DMS53 treated with DMSO at 0.1 percent for 48 hours (cell line): ENCODE data around the gene BIRC7.

Experiments used
- DNase-seq: peaks from one replicate; lab custom pipeline; 2025; ENCODE audit not compliant: unreplicated experiment; lab: John Stamatoyannopoulos, UW

BIRC7 gene, protein sequence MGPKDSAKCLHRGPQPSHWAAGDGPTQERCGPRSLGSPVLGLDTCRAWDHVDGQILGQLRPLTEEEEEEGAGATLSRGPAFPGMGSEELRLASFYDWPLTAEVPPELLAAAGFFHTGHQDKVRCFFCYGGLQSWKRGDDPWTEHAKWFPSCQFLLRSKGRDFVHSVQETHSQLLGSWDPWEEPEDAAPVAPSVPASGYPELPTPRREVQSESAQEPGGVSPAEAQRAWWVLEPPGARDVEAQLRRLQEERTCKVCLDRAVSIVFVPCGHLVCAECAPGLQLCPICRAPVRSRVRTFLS

GRCh38 chr20:63235399-63235983, at the start of gene BIRC7:
Gene BIRC7 (plus strand): TSS chr20:63235905. CDS start chr20:63236097, 192 bp downstream.
- DNase-seq = no peak

DNA sequence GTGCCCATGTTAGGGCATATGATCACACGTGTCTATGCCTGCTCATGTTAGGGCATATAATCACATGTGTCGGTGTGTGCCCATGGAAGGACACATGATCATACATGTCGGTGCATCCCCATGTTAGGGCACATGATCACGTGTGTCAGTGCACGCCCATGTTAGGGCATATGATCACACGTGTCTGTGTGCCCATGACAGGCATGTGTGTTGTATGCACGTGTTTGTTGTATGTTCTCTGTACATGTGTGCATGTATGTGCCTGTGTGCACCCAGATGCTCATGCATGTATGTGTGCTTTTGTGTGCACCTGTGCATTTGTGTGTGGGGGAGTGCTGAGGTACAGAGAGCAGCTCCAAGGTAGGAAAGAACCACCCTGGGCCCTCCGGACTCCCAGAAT, 49.6 kb upstream of the BIRC7 start:
- no peak for DNase-seq

DNA sequence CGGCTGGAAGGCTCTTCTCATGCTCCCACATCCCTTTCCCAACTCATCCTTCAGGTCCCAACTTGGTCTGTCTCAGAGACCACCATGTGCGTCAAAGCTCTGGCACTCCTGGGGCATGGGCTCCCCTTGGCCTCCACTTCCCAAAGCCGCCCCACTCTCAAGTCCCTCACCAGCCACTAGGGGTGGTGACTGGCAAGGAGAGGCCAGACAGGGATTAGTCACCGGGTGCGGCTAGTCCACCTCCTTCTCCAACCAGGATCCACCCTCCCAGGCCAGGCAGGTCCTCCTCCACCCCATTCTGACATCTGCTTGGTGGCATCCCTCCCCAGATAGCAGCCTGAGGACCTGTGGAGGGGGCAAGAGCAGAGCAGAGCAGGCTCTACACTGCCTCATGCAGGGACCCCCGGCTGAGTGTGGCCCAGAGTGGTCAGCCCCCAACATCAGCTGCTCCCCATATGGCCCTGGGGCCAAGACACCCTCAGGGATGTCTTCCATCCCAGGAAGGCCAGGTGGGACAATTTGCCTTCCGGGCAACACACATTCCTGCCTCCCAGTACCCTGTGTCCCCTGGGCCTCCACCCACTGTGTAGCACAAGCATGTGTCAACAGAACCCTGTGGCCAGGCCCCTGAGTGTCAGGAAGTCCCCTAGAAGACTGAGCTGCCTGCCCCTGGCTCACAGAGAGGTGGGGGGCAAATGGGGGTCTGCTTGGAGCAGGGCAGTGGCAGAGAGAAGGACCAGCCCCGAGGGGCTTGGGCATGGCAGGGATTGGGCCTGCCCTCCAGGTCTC, 49.0 kb upstream of the BIRC7 start:
- no peak for DNase-seq

DNA sequence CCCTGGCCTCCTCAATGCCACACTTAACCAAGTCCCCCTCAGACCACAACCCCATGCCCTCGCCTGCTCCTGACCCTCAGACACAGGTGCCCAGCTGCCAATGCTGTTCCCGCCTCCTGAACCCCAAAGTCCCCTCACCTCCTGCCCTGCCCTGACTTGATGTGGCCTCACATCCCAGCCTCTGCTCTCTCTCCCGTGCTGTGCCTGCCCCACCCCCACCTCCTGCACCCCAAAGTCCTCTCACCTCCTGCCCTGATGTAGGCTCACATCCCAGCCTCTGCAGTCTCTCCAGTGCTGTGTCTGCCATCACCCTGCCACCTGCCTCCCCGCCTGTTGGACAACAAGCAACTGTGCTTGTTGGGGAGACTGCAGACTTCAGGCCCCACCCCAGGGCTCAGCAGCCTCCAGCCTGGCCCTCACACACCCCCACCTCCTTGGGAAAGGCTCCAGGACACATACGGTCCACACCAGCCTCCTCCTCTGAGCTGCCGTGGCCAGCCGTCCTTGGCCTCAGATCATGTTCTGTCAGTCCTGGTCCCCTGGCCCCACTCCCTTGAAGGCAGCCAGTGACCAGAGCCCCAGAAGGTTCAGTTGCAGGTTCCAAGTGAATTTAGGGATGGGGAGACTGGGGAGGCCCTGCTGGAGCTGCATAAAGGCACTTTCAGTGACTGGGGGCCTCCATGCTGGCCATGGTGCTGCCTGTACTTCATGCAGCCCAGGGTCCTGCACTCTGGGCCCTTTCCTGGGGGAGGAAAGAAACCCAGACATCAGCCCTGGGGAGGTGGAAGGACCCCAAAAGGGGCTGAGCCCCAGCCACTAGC, 48.2 kb upstream of the BIRC7 start:
- no peak for DNase-seq

- DNase-seq = no peak
Measured at GRCh38 chr20:63188159-63188442, 47.6 kb upstream of the BIRC7 start.

- DNase-seq = no peak
Measured at GRCh38 chr20:63188641-63189321, 46.9 kb upstream of the BIRC7 start.

- no peak for DNase-seq
Measured at GRCh38 chr20:63189322-63189642, 46.4 kb upstream of the BIRC7 start.

- DNase-seq = no peak
Measured at GRCh38 chr20:63189846-63190559, 45.7 kb upstream of the BIRC7 start.

DNA sequence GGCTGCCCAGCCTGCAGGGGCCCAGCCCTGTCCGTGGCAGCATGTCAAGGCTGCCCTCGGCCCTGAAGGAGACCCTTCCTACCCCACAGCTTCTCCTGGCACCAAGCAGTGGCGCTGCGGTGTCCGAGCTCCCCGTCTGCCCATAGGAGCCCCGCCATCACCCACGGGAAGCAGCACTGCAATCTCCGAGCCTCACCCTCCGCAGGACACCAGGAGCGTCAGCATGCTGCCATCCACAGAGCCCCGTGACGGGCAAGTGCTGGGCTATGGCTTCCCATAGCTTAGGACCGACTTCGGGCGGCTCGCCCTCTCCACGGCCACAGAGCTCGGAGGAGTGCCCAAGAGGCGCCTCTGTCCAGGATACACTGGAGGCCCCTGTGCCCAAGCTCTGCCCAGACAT, 44.9 kb upstream of the BIRC7 start:
- DNase-seq = no peak

DNA sequence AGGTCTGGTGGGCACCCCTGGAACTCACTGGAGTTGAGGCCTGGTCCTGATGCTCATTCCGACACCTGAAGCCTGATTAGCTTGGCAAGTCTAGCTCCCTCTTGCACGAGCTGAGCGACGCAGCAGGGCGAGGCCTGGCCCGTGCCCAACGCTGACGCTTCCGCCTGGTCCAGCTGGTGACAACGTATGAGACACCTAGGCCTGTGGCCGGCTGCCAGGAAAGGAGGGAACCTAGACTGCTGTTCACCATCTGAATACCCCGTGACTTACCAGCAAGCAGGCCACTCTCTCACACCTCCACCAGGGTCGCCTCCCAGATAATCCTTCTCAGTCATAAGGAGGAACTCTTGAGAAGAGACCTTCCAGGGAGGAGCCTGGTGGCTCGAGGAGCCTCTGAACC, 44.3 kb upstream of the BIRC7 start:
- peak; percentile 84 for DNase-seq

DNA sequence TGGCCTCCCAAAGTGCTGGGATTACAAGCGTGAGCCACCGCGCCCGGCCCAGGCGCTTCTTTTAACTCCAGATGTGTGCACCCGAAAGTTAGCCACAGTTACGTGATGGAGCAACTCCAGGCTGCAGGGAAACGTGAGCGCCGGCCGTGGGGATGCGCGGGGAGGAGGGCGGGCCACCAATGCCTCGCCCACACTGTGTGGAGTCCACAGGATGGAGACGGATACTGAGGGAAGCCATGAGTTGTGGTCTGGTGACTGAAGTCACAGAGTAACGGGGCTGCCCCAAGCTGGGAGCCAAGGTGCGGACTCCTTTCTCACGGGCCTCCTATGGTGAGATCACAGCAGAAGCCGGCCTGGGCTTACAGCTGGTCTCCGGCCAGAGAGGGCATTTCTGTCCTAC, 43.0 kb upstream of the BIRC7 start:
- DNase-seq = no peak

DNA sequence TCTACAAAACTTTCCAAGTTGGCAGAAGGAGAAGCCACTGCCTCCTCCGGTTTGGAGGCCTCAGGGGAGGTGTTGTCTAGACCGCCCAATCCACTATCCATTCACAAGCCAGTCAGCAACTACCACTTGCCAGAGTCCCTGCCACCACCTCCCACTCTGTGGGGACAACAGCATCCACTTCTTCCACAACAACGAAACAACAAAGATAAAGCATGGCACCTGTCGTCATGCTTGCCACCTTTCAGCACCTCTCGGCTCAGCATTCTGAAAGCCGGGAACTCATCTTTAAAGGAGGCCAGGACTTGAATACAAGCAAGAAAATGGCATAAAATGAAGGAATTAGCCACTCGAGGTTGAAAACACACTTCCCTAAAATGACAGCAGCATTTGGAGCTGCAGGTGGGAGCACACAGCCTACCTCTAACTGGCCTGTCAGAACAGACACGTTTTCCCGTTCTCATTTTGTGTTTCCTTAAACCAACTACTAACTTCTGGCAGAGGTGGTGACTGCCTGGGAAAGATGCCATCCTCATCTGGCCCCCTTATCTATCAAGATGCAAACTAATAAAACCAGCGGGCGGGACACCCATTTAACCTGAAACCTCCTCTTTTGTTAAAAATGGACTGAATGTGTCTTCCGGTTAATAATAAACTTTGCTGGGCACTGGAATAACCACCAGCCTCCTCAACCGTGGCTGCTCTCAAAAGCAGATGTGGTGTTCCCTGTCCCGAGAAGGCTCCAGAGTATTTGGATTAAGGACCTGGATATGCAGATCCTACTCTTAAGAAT, 41.5 kb upstream of the BIRC7 start:
- no peak for DNase-seq

GRCh38 chr20:63194797-63195173, 40.9 kb upstream of the BIRC7 start:
- no peak for DNase-seq

- no peak for DNase-seq
Measured at GRCh38 chr20:63196768-63197470, 38.8 kb upstream of the BIRC7 start.

DNA sequence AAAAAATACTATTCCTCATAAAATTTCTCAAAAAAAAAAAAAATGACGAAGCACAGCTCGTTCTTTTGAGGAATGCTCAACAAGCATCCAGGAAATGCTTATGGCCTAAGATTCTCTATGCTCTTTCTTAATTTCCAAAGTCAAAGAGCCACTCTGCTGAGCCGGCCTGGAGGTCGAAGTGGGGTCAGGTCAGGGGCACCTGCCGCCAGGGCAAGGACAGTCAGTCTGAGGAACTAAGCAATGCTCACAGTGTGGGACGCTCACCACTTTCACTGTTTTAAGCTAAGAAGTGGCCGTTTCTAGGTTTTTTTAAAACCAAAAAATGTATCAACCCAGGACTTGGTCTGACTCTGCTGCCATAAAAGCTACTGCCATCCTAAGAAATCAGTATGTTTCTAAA, 37.1 kb upstream of the BIRC7 start:
- DNase-seq = no peak

- DNase-seq = no peak
Measured at GRCh38 chr20:63202021-63202420, 33.7 kb upstream of the BIRC7 start.

DNA sequence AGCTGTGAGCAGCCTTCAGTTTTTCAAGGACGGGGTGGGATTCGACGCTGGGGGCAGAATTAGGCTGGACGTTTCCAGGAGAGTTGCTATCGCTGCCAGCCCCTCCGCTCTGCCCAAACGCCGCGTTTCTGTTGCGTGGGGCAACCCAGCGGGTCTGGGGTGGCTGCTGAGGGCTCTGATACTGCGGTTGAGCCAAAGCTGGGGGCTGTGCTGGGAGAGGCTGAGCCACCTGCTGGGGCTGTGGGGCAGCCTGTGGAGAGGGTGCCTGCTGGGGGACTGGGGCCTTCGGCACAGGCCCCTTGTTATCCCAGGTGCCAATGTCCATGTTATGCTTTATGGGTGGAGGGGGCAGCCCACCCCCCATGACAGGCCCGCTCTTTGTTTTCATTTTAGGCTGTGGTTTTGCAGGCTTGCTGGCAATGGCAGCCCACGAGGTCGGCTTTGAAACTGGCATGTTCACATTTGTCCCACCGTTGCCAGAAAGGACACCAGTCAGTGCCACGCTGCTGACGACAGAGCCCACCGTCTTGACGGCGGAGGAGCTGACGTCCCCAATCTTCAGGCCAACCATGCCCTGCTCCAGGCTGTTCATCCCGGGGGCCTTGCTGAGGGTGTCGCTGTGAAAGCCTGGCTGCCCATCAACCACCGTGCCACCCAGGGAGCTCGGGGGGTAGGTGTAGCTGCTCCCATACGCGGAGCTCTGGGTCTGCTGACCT, 32.7 kb upstream of the BIRC7 start:
- no peak for DNase-seq

- DNase-seq = no peak
Measured at GRCh38 chr20:63204362-63204761, 31.3 kb upstream of the BIRC7 start.

GRCh38 chr20:63205896-63206295, 29.8 kb upstream of the BIRC7 start:
- DNase-seq = no peak
